GM23248 (cell line): ENCODE data around the gene GLIPR1. TPM values are rescaled to one million over a fixed set of nuclear protein-coding genes. Genes with fewer than 3 reads are reported as not detected.

ENCODE experiments used
- DNase-seq: peaks from one replicate; pipeline ENCODE4 v3.0.0-alpha.2; 2015
- H2AFZ ChIP-seq: fragments of 200-600 bp; sonication (generic); 2 replicates; pipeline ENCODE4 v1.6.1; 2016; ENCODE audit warnings: antibody characterized with exemption
- H3F3A ChIP-seq: fragments of 200-600 bp; sonication (generic); 2 replicates; pipeline ENCODE4 v1.6.1; 2016; ENCODE audit warnings: mild to moderate bottlenecking, antibody characterized with exemption, mixed run types; ENCODE audit not compliant: insufficient read depth
- H3K27ac ChIP-seq: fragments of 200-600 bp; sonication (generic); 2 replicates; pipeline ENCODE4 v1.5.1; 2016; ENCODE audit warnings: mild to moderate bottlenecking
- H3K27me3 ChIP-seq: fragments of 200-600 bp; sonication (generic); replicated peaks from 2 replicates; pipeline ENCODE4 v1.6.1; 2016; ENCODE audit warnings: mild to moderate bottlenecking; ENCODE audit not compliant: insufficient read depth
- H3K36me3 ChIP-seq: fragments of 200-600 bp; sonication (generic); 2 replicates; pipeline ENCODE4 v1.6.1; 2016; ENCODE audit warnings: low read depth, mild to moderate bottlenecking
- H3K4me1 ChIP-seq: fragments of 200-600 bp; sonication (generic); 2 replicates; pipeline ENCODE4 v1.6.1; 2016; ENCODE audit warnings: mild to moderate bottlenecking; ENCODE audit not compliant: insufficient read depth
- H3K4me2 ChIP-seq: fragments of 200-600 bp; sonication (generic); one replicate; pipeline ENCODE4 v1.6.1; 2016; ENCODE audit warnings: mild to moderate bottlenecking; ENCODE audit not compliant: unreplicated experiment
- H3K4me3 ChIP-seq: fragments of 200-600 bp; sonication (generic); 2 replicates; pipeline ENCODE4 v1.5.1; 2016; ENCODE audit warnings: mild to moderate bottlenecking
- H3K79me2 ChIP-seq: fragments of 200-600 bp; sonication (generic); 2 replicates; pipeline ENCODE4 v1.6.1; 2016; ENCODE audit warnings: mild to moderate bottlenecking; ENCODE audit not compliant: insufficient read depth
- H3K9ac ChIP-seq: fragments of 200-600 bp; sonication (generic); 2 replicates; pipeline ENCODE4 v1.6.1; 2016; ENCODE audit warnings: mild to moderate bottlenecking
- H3K9me2 ChIP-seq: fragments of 200-600 bp; sonication (generic); 2 replicates; pipeline ENCODE4 v1.6.1; 2016; ENCODE audit warnings: mixed run types, mild to moderate bottlenecking, moderate library complexity; ENCODE audit not compliant: insufficient read depth
- H3K9me3 ChIP-seq: fragments of 200-600 bp; sonication (generic); one replicate; pipeline ENCODE4 v1.6.1; 2017; ENCODE audit warnings: low read depth
- H4K20me1 ChIP-seq: fragments of 200-600 bp; sonication (generic); 2 replicates; pipeline ENCODE4 v1.6.0; 2016; ENCODE audit not compliant: insufficient read depth
- EZH2 ChIP-seq: fragments of 200-600 bp; sonication (generic); IDR thresholded peaks from 2 replicates; pipeline ENCODE4 v1.6.1; 2018; ENCODE audit warnings: antibody characterized with exemption, mild to moderate bottlenecking; ENCODE audit not compliant: insufficient read depth, poor library complexity, severe bottlenecking
- EZH2phosphoT487 ChIP-seq: fragments of 200-600 bp; sonication (generic); IDR thresholded peaks from 2 replicates; pipeline ENCODE4 v1.6.1; 2018; ENCODE audit warnings: antibody characterized with exemption, moderate library complexity, mild to moderate bottlenecking, low read depth; ENCODE audit not compliant: insufficient read depth
- WGBS, 2 experiments: methylation state at CpG; one replicate each; pipeline ENCODE4 v1.1.6; 2015 to 2017; ENCODE audit warnings: low lambda C conversion rate in 2 of 2, low coverage in 1 of 2; ENCODE audit errors: missing lambda C conversion rate in 2 of 2; 5-methylcytosine and 5-hydroxymethylcytosine counted together
- in situ Hi-C: fragments of 300-500 bp; cut with MboI; formaldehyde crosslinking; loops from 2 replicates; pipeline ENCODE4 v1.15.0; 2020
- polyA plus RNA-seq: library from polyadenylated mRNA; unstranded; fragments of >200 nt; fragmentation: Nextera tagmentation; extraction: Ambion mirVana; gene quantifications from 2 replicates; pipeline ENCODE4 v1.2.1, GENCODE V29; 2016
- total RNA-seq: library from RNA; depleted of rRNA; stranded (reverse); fragments of >200 nt; shearing (Covaris generic); gene quantifications from 2 replicates; pipeline ENCODE4 v1.2.3, GENCODE V29; 2014

Gene GLIPR1
- total and polyA plus RNA-seq, 2 experiments from 2014 or later: 272 to 507 TPM

- Histone ChIP-seq H3K4me3 (no peak overlapping the region), H3K27ac (no peak overlapping the region), H3F3A (no peaks in the 10 kb centered on the region), H3K27me3 (no peaks in the 10 kb centered on the region), H3K9me3 (no peaks in the 10 kb centered on the region), H2AFZ (no peak overlapping the region), H3K9ac (no peak overlapping the region), H3K9me2 (peaks cover 5% of the 10 kb centered on the region; the same call in 1 of the 2 replicates), H3K4me1 (no peaks in the 10 kb centered on the region), H4K20me1 (no peaks in the 10 kb centered on the region), H3K79me2 (no peaks in the 10 kb centered on the region), H3K4me2 (no peak overlapping the region), H3K36me3 (no peaks in the 10 kb centered on the region)
- TF ChIP-seq EZH2 (no peak), EZH2phosphoT487 (no peak)
- DNase-seq: no peak
- WGBS, 2 experiments: 95 to 100% methylated on average over 1 of the region's 1 CpG
- in situ Hi-C loops: no loop called here
Measured at GRCh38 chr12:75543529-75543928, 63.0 kb downstream of the GLIPR1 start.

- no peak for TF ChIP-seq EZH2
- TF ChIP-seq EZH2phosphoT487: no peak
- no peak overlapping the region for H3K9ac ChIP-seq
- DNase-seq: no peak
- no peaks in the 10 kb centered on the region for H4K20me1 ChIP-seq
- H3K4me2 ChIP-seq: no peak overlapping the region
- no peaks in the 10 kb centered on the region for H3K36me3 ChIP-seq
- H3F3A ChIP-seq: no peaks in the 10 kb centered on the region
- H2AFZ ChIP-seq: 0 out of 2 replicates have a peak overlapping the region, but pooled peaks have one; percentile 21
- no peaks in the 10 kb centered on the region for H3K4me1 ChIP-seq
- H3K79me2 ChIP-seq: no peaks in the 10 kb centered on the region
- H3K27me3 ChIP-seq: no peaks in the 10 kb centered on the region
- H3K9me2 ChIP-seq: peaks cover 5% of the 10 kb centered on the region; the same call in 1 of the 2 replicates
- in situ Hi-C loops: no loop called here
- H3K27ac ChIP-seq: no peak overlapping the region
- 48 to 54% methylated on average over 1 of the region's 1 CpG for WGBS, 2 experiments
- no peak overlapping the region for H3K4me3 ChIP-seq
- H3K9me3 ChIP-seq: no peaks in the 10 kb centered on the region
Measured at GRCh38 chr12:75545636-75546035, 65.1 kb downstream of the GLIPR1 start.

- H3K4me3 ChIP-seq: no peak overlapping the region
- TF ChIP-seq EZH2phosphoT487 (no peak), EZH2 (no peak)
- H3K27ac ChIP-seq: no peak overlapping the region
- no peak for DNase-seq
- in situ Hi-C loops: no loop called here
- peaks cover 10% of the 10 kb centered on the region for H3K4me1 ChIP-seq
- no peak overlapping the region for H3K9ac ChIP-seq
- H3K4me2 ChIP-seq: no peak overlapping the region
- H4K20me1 ChIP-seq: no peaks in the 10 kb centered on the region
- WGBS, 2 experiments: 95 to 100% methylated on average over 1 of the region's 1 CpG
- no peaks in the 10 kb centered on the region for H3K9me3 ChIP-seq
- H3K9me2 ChIP-seq: peaks cover 5% of the 10 kb centered on the region; the same call in 1 of the 2 replicates
- no peaks in the 10 kb centered on the region for H3K36me3 ChIP-seq
- no peaks in the 10 kb centered on the region for H3K27me3 ChIP-seq
- H3F3A ChIP-seq: peaks cover 15% of the 10 kb centered on the region
- H2AFZ ChIP-seq: no peak overlapping the region
- no peaks in the 10 kb centered on the region for H3K79me2 ChIP-seq
Measured at GRCh38 chr12:75548879-75549278, 68.3 kb downstream of the GLIPR1 start.

- in situ Hi-C loops: no loop called here
Measured at GRCh38 chr12:75549989-75550388, 69.4 kb downstream of the GLIPR1 start.

More at GRCh38 chr12:75549989-75550388, 69.4 kb downstream of the GLIPR1 start:
- Histone ChIP-seq H3K4me2 (no peak overlapping the region), H3K9me2 (no peaks in the 10 kb centered on the region), H4K20me1 (no peaks in the 10 kb centered on the region), H3K4me3 (no peak overlapping the region), H3K9me3 (no peaks in the 10 kb centered on the region), H2AFZ (0 out of 2 replicates have a peak overlapping the region, but pooled peaks have one; percentile 3), H3K9ac (no peak overlapping the region), H3K4me1 (peaks cover 19% of the 10 kb centered on the region), H3K36me3 (no peaks in the 10 kb centered on the region), H3K27ac (no peak overlapping the region), H3K27me3 (no peaks in the 10 kb centered on the region), H3K79me2 (no peaks in the 10 kb centered on the region), H3F3A (peaks cover 19% of the 10 kb centered on the region)
- WGBS, 2 experiments: 53 to 59% methylated on average over 2 of the region's 2 CpGs
- TF ChIP-seq EZH2phosphoT487 (no peak), EZH2 (no peak)
- DNase-seq: no peak
